ENCODE measurements around the gene VWC2.
A peak's percentile ranks its signal among the peaks of the same experiment; 100 is the strongest.

The VWC2 gene

GRCh38 chr7:49852619-49853462 is 79.4 kb downstream of the VWC2 start:
- DNase-seq (ENCODE audit: low spot score), result peak; percentile 77

GRCh38 chr7:49855281-49855980 is 82.0 kb downstream of the VWC2 start:
- DNase-seq (ENCODE audit: low spot score), result no peak

- no peak for DNase-seq (ENCODE audit: low spot score)
These were observed 86.9 kb downstream of the VWC2 start for GRCh38 chr7:49860293-49860692.

GRCh38 chr7:49866076-49866735 is 92.8 kb downstream of the VWC2 start:
- DNase-seq (ENCODE audit: low spot score), result no peak

- no peak for DNase-seq (ENCODE audit: low spot score)
These were observed 93.5 kb downstream of the VWC2 start for GRCh38 chr7:49866910-49867309.

- no peak for DNase-seq (ENCODE audit: low spot score)
These were observed 100.0 kb downstream of the VWC2 start for GRCh38 chr7:49873420-49873819.

- no peak for DNase-seq (ENCODE audit: low spot score)
These were observed 101.9 kb downstream of the VWC2 start for GRCh38 chr7:49875336-49875735.

GRCh38 chr7:49876202-49876601 is 102.8 kb downstream of the VWC2 start:
- no peak for DNase-seq (ENCODE audit: low spot score)

GRCh38 chr7:49878089-49878488 is 104.7 kb downstream of the VWC2 start:
- DNase-seq (ENCODE audit: low spot score), result no peak

GRCh38 chr7:49878627-49879026 is 105.2 kb downstream of the VWC2 start:
- no peak for DNase-seq (ENCODE audit: low spot score)

- no peak for DNase-seq (ENCODE audit: low spot score)
These were observed 110.5 kb downstream of the VWC2 start for GRCh38 chr7:49883933-49884332.

- no peak for DNase-seq (ENCODE audit: low spot score)
These were observed 112.3 kb downstream of the VWC2 start for GRCh38 chr7:49885593-49886285.

GRCh38 chr7:49892481-49892880 is 119.0 kb downstream of the VWC2 start:
- DNase-seq (ENCODE audit: low spot score), result no peak

GRCh38 chr7:49893131-49893530 is 119.7 kb downstream of the VWC2 start:
- DNase-seq (ENCODE audit: low spot score), result no peak

GRCh38 chr7:49894543-49894942 is 121.1 kb downstream of the VWC2 start:
- DNase-seq (ENCODE audit: low spot score), result no peak

GRCh38 chr7:49911909-49912308 is 138.5 kb downstream of the VWC2 start:
- DNase-seq (ENCODE audit: low spot score), result no peak

GRCh38 chr7:49926720-49927119 is 153.3 kb downstream of the VWC2 start:
- no peak for DNase-seq (ENCODE audit: low spot score)

- no peak for DNase-seq (ENCODE audit: low spot score)
These were observed 154.2 kb downstream of the VWC2 start for GRCh38 chr7:49927631-49928030.

- DNase-seq (ENCODE audit: low spot score), result no peak
These were observed 155.3 kb downstream of the VWC2 start for GRCh38 chr7:49928787-49929186.

- DNase-seq (ENCODE audit: low spot score), result no peak
These were observed 158.2 kb downstream of the VWC2 start for GRCh38 chr7:49931627-49932026.

GRCh38 chr7:49937608-49938007 is 164.2 kb downstream of the VWC2 start:
- DNase-seq (ENCODE audit: low spot score), result no peak
